Hematopoietic multipotent progenitor cell (in vitro differentiated cells): ENCODE measurements around the gene DNAH10. TPM values are rescaled to one million over a fixed set of nuclear protein-coding genes. Genes with fewer than 3 reads are reported as not detected.
A peak's percentile ranks its signal among the peaks of the same experiment; 100 is the strongest.

Experiments
- DNase-seq, 3 donors: peaks; one replicate each; pipeline ENCODE4 v3.0.0-alpha.2; 2011 to 2015; ENCODE audit warnings: low read depth in 2 of 3, low spot score in 2 of 3
- total RNA-seq: library from RNA; depleted of rRNA; stranded (reverse); fragments of >200 nt; gene quantifications from one replicate; pipeline ENCODE4 v1.2.3, GENCODE V29; 2012

Gene DNAH10
- total RNA-seq, 1 donor: 1.3 TPM

DNA sequence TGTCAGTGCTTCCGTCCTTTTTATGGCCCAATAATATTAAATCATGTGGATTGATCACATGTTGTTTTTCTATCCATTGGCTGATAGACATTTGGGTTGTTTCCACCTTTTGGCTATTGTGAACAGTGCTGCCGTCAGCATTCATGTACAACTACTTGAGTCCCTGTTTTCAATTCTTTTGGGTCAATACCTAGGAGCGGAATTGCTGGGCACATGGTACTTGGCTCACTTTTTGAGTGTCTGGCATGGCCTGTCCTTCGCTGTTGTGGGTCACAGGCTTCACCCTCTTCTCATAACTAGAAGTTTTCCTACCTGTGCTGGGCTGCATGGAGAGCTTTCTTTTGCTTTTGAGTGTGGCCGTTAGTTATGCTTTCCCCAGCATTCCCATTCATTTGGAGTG lies 72.7 kb downstream of the DNAH10 start:
- no peak for DNase-seq

DNA sequence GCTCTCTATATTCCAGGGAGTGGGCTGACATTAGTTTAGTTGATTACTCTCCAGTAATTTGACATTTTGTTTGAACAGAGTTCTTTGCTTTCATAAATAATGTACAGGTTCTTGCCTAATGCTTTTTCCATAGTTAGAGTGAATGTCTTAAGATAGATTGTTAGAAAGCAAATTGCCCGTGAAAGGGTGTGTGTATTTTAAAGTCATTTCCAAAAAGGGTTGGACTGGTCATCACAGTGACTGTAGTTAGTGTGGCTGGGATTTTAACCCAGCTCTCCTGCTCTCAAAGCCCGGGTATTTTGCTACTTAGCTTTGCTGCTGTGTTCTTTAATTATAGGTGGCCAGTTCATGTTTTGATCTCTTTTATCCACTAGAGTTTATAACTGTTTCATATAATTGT lies 74.2 kb downstream of the DNAH10 start:
- DNase-seq: no peak

DNA sequence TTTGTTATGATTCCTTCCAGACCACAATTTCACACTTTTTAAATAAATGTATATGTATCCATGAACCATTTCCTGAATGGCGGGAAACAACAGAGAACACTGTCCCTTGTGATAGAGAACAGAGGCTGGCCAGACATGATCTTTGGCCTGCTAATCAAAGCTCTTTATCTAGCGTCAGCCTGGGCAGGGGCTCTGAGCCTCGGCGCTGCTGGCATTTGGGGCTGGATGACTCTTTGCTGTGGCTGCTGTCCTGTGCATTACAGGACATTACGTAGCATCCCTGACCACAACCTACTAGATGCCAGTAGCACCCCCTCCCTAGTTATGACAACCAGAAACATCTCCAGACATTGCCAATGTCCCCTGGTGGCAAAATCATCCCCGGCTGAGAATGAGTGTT lies 77.7 kb downstream of the DNAH10 start:
- no peak for DNase-seq

DNA sequence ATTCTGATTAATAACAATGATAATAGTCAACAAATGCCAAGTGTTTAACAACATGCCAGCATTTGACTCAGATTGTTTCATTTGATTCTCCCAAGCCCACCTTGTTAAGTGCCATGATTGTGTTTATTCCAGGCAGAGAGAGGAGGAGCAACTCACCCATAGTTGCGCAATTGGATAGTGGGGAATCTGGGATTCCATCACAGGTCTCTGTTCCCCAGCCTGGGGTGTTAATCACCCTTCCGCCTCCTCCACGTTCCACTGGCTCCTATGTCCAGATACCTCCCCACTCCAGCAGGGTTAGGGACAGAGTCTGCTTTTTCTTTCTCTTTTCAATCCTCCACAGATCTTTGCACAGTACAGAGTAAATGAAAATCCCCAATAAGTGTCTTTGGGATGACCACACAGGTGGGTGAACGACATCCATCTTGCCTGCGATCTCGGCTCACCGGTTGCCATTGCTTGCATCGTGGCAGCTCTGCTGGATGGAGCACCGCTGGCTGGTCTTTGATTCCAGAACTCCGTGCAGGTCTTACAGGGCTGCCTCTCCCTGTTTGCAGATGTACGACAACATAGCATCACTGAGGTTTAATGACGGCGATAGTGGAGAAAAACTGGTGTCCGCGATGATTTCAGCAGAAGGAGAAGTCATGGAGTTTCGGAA lies 78.8 kb downstream of the DNAH10 start:
- DNase-seq: no peak

DNA sequence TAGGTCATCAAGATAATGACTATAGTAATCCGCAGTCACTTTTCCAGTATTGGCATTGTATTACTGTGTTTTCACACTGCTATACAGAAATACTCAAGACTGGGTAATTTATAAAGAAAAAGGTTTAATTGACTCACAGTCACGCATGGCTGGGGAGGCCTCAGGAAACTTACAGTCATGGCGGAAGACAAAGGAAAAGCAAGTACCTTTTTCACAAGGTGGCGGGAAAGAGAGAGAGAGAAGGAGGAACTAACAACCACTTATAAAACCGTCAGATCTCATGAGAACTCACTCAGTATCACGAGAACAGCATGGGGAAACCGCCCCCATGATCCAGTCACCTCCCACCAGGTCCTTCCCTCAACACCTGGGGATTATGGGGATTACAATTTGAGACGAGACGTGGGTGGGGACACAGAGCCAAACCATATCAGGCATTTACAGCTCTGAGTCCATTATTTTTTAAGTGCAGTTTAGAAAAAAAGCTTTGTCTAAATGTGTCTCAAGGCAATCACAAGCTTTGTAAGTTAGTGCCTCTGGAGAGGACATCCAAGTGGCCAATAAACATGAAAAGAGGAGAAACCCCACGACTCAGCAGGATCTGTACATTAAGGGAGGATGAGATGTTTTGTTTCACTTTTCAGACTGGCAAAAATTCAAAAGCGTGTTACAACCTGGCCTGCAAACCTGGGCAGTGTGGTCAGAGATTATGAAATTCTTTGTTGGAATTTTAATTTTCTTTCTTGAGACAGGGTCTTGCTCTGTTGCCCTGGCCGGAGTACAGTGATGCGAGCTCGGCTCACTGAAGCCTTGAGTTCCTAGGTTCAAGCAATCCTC lies 82.0 kb downstream of the DNAH10 start:
- DNase-seq: no peak

DNA sequence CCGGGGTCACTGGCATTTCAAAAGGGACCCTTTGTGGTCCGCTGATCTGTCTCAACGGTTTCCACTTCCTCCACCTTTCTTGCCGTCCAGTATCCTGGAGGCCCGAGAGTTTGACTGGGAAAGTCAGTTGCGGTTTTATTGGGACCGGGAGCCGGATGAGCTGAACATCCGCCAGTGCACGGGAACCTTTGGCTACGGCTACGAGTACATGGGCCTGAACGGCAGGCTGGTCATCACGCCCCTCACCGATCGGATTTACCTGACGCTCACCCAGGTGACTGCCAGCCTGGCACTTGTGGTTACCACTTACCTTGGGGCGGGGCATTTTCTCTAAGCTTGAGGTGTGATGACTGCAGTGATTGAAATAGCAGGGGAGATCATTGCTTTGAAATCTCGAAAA lies 83.8 kb downstream of the DNAH10 start:
- no peak for DNase-seq

DNA sequence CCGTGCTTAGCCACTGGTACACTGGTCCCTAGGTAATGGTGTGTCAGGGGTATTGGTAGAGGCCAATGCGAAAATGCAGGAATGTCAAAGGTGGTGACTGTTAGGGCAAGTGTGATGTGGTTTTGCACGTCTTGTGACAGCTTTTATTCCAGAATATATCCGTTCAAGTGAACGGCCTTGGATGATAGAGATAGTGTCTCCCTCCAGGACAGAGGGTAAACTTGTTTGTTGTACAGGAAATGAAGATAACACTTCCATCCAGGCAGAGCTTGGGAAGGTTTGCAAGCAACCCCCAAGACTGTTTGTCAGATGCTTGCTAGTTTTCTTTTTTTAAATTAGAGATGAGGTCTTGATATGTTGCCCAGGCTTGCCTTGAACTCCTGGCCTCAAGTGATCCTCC lies 84.2 kb downstream of the DNAH10 start:
- no peak for DNase-seq

DNA sequence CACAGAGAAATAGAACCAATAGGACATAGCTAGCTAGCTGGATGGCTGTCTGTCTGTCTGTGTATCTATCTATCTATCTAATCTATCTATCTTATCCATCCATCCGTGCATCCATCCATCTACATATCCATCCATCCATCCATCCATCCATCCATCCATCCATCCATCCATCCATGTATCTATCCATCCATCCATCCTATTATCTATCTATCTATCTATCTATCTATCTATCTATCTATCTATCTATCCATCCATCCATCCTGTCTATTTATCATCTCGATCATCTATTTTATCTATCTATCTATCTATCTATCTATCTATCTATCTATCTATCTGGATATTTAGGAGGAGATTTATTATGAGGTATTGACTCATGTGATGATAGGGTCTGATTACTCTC lies 84.9 kb downstream of the DNAH10 start:
- no peak for DNase-seq

DNA sequence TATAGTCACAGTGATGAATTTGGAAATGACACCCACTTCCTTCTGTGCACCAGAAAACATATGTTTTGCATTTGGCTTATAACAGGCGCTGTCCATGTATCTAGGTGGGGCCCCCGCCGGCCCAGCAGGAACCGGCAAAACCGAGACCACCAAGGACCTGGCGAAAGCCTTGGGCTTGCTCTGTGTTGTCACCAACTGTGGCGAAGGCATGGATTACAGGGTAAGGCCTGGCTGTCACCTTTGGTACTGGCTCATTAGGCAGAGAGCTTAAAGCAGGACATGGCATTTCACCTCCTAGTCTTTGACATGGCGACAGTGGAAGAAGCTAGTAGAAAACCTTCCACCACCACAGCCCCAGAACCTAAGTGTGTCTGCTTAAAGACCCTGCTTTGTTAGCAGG lies 85.8 kb downstream of the DNAH10 start:
- no peak for DNase-seq

DNA sequence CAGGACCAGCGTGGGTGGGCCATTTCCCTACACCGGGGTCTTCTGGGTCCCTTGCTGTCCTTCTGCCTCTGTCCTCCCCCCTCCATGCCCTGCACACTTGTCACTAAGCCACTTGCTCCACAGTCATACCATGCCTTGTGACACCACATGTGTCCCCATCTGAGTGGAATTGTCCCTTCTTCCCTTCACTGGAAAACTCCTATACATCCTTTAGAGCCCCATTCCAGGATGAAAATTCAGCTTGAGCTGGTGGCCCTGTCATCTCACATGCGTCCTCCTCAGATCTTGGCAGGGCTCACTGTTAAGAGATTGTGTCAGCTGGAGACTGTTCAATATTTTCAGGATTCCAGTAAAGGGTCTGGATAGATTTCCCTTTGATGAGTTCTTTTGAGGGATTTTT lies 87.4 kb downstream of the DNAH10 start:
- DNase-seq: no peak

DNA sequence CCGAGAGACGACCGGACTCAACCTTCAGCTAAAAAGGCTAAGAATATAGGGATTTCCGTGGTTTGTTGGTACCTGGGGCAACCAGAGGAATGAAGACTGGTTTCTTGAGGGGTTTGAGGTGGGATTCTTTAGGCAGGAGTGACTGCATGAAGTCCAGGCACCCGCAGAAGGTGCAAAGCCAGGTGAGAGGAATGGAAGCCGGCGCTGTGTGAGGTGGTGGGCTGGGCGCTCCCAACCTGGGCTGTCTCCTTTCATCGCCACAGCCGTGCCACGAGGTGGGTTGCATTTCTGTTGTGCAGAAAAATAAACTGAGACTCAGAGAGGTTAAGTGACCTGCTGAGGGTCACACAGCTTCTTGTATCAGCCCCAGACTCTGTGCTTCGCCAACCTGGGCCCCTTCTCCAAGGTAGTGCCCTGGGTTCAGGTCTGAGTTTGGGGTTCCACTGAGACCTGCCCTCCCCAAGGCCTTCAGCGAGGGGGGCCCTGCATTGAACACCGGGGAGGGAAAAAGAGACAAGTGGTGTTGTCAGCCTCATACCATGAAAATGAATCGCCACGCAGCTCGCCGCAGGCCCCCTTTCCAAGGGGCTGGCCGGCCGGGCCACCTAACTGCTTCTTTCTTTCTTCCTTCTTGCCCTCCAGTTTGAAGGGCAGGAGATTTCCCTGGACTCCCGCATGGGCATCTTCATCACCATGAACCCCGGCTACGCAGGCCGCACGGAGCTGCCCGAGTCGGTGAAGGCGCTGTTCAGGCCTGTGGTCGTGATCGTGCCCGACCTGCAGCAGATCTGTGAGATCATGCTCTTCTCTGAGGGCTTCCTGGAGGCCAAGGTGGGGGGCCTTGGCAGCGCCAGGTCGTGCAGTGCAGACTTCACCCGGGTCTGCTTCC lies 88.4 kb downstream of the DNAH10 start:
- DNase-seq: no peak

DNA sequence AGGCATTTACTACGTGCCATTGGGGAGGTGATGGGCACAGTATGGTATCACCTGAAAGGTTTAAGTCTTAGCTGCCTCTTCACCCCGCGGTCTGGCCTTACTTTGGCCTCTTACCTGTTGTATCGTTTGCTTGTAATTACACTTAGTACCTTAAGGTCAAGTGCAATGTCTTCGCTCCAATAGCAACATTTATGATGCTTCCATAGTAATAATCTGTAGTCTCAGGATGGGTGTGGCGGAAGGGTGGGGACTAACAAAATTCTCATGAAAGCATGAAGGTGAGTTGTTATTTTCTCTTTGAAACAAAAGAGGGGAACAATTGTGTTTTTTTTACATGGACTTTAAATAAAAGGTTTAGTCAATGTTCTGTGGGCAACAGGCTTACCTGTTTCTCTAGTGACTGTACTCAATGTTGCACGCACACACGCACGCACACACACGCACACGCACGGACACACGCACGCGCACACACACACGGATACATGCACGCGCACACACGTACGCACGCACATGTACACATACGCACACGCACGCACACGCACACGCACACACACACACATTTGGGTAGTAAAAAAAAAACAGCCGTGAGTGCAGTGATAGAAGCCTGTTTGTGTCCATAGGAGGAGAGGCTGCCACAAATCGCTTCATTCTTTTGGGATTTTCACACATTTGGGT lies 91.4 kb downstream of the DNAH10 start:
- no peak for DNase-seq

DNA sequence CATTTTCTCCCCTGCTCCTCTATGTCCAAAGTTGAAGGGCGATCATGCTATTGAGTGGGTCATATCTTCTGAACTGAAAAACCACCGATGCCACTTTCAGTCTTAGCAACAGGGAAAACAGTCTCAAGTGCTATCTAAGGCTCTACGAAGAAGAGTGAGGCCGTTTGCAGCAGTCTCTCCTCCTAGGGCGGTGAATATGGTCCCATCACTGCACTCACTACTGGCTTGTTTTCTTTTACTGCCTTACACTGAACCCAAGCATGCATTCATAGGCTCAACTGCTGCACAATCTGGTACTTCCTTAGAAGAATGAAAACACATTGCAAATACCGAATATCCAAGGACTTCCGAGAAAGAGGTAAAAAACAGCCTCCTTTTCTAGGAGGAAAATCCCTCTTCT lies 92.1 kb downstream of the DNAH10 start:
- no peak for DNase-seq

DNA sequence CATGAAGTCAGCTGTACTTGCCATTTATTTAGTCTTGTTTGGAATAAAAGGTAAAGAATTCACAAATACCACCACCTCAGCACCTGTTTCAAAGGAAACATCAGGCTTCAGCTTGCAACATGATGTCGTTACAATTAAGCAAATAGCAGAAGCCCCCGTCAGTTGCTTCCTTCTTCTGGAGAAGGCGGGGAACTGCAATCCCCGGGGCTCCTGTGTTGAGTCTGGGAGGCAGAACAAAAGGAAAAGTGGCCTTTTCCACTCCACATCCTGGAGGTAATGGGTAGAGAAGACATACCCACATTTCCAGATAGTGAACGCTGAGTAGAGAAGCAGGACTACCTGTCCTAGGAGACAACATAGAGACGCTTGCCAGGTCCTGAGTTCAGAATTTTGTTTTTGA lies 92.8 kb downstream of the DNAH10 start:
- DNase-seq: no peak

DNA sequence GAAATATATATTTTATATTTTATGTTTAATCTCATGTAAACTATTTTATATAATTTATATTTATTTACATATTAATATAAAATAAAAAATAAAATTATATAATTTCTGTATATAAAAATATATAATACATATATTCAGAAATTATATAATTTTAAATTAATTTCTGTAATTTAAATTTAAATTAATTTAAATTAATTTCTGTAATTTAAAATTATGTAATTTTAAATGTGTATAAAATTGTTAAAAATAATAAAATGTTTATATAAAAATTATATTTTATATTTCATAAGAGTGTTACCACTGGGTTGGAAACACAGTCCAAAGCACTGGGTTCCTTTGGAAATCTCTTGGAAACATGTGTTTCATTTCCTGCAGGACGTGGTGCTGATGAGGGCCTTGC lies 94.6 kb downstream of the DNAH10 start:
- DNase-seq: no peak

DNA sequence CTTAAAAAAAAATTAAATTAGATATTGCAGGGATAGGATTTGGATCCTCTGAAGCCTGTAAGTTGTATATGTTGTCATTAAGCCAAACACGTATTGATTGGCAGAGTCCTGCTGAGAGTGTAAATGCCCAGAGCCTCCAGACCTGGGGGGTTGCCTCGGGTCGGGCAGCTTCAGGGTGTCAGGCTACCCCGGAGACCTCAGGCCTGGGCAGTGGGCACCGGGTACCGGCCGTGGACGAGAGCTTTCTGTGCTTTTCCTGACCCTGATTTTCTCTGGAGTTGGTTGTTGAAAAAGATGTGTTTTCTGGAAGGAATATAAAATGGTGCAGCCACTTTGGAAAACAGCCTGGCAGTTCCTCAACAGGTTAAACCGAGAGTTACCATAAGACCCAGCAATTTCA lies 96.1 kb downstream of the DNAH10 start:
- no peak for DNase-seq

DNA sequence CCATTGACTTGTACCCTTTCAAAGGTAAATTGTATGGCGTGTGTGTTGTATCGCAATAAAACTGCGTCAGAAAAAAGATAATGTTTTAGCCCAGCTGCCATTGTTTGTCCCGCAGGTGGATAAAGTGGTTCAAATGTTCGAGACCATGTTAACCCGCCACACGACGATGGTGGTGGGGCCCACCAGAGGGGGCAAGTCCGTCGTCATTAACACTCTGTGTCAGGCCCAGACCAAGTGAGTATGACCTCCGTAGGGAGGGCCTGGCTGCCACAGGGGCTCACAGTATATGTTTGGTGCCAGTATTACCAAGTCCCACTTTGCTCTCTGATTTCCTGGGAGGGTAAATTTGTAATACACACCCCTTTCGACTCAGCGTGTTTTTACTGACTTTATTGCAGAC lies 96.9 kb downstream of the DNAH10 start:
- DNase-seq: no peak

DNA sequence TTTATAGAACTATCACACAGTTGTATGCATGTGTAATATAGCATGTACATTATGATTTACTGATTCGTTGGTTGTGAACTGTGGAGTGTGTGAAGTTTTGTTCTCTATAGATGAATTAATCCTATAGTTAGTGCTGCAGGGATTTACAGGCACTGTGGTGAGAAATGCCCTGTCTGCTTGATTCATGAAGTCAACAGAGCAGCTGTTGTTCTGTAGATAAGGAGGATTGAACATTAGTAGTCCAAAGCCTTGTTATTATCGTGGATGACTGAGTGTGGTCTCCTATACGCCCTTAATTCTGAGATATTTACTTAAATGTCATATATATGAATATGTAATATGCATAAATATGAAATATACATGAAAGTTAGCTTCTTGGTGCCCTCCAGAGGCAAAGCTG lies 98.3 kb downstream of the DNAH10 start:
- peak in 1 of 3 donors; percentile 6 for DNase-seq

DNA sequence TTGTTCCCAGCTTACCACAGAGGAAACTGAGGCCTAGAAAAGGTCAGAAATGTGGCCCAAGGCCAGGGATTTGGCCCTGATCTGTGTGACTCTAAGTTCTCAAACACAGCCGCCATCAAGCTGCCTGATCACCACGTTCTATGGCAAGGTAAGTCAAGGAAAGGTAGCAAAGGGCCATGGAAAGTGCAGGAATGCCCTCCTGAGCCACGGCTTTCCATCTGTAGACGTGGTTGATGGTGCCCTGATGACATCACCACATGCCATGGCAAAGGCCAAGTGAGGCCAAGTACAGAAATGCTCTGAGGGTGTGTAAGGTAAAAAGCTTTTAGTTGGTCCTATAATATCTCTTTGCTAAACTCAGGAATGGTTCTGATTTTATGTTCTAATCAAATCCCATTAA lies 99.3 kb downstream of the DNAH10 start:
- DNase-seq: no peak

DNA sequence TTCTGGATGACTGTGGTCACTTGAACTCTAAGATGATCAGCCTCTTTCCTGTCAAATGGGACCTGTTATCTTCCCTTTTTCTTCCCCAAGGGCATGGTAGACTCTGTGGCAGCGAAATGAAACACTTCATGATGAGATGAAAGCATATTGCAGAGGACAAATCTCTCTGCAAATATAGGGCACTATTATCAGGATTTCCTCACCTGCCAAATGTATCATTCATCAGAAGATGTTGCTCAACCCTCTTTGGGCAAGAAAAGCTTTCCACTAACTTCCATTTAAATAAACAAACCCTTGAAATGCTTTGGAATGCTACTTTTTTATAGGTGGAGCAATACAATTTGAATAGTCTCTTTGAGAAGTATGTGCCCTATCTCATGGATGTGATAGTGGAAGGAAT lies 105.0 kb downstream of the DNAH10 start:
- DNase-seq: no peak

DNA sequence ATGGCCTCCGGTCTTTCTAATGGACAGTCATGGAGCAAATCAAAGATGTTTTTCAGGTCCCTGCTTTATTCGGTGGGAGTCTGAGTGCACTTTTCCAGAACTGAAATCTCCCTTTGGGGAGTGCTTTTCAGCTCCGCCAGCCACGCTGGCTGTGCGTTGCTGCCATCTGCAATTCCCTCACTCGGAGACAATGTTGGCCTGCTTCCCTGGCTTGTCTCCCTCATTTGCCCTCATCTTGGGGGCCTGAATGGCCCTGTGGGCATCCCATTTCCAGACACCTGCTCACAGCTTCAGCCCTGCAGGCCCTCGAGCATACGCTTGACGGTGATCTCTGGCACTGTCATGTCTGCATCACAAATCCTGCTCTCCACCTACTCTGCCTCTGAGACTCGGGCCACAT lies 106.7 kb downstream of the DNAH10 start:
- DNase-seq: no peak
